Vagina (tissue), 2 donors: ENCODE results near the gene WDTC1. TPM values are rescaled to one million over a fixed set of nuclear protein-coding genes. Genes with fewer than 3 reads are reported as not detected.
A peak's percentile ranks its signal among the peaks of the same experiment; 100 is the strongest.

Experiments
- DNase-seq, 2 donors: peaks; one replicate each; pipeline ENCODE4 v3.0.0-alpha.2; 2017; ENCODE audit errors: extremely low spot score in 2 of 2
- H3K27ac ChIP-seq: fragments of 200-600 bp; sonication (generic); one replicate; pipeline ENCODE4 v1.5.1; 2019
- H3K27me3 ChIP-seq: fragments of 200-600 bp; sonication (generic); one replicate; pipeline ENCODE4 v1.5.1; 2019
- H3K36me3 ChIP-seq, 2 donors: fragments of 200-600 bp; sonication (generic); one replicate each; pipeline ENCODE4 v1.5.1; 2017 to 2019
- H3K4me1 ChIP-seq: fragments of 200-600 bp; sonication (generic); one replicate; pipeline ENCODE4 v1.5.1; 2019
- H3K4me3 ChIP-seq, 2 donors: fragments of 200-600 bp; sonication (generic); 1 replicate in 1 of 2; 2 replicates in 1 of 2; pipeline ENCODE4 v1.5.1; 2016 to 2019
- H3K9me3 ChIP-seq: fragments of 200-600 bp; sonication (generic); one replicate; pipeline ENCODE4 v1.5.1; 2019
- CTCF ChIP-seq, 3 experiments: fragments of 450-650 bp in 2 of 3; fragments of 200-600 bp in 1 of 3; sonication (generic) in 1 of 3; IDR thresholded peaks; one replicate each; pipeline ENCODE4 v1.5.1; 2017 to 2019; ENCODE audit warnings: antibody characterized with exemption in 3 of 3, mild to moderate bottlenecking in 2 of 3, moderate library complexity in 2 of 3
- POLR2A ChIP-seq, 2 donors: fragments of 450-650 bp; IDR thresholded peaks; one replicate each; pipeline ENCODE4 v1.6.1; 2017; ENCODE audit warnings: antibody characterized with exemption in 2 of 2, mild to moderate bottlenecking in 2 of 2, moderate library complexity in 2 of 2
- POLR2AphosphoS5 ChIP-seq, 2 donors: sonication (generic); formaldehyde crosslinking; IDR thresholded peaks; one replicate each; pipeline ENCODE4 v1.9.0; 2017; ENCODE audit warnings: antibody characterized with exemption in 2 of 2, mild to moderate bottlenecking in 2 of 2, low read depth in 1 of 2; ENCODE audit not compliant: insufficient read depth in 1 of 2
- intact Hi-C: fragments of 100-400 bp; cut with DNase I; formaldehyde crosslinking; loops from one replicate; pipeline ENCODE4 v1.15.1; 2023
- total RNA-seq: library from RNA; depleted of rRNA; stranded (reverse); fragments of >200 nt; gene quantifications from one replicate; pipeline ENCODE4 v1.2.3, GENCODE V29; 2016

The WDTC1 gene
- total RNA-seq, 1 donor from 2014 or later, result 28.2 TPM

GRCh38 chr1:27342778-27343638 lies 108.6 kb downstream of the WDTC1 start:
- Histone ChIP-seq H3K27ac (peak overlapping the region; percentile 76), H3K27me3 (no peaks in the 10 kb centered on the region), H3K36me3 (no peaks in the 10 kb centered on the region), H3K4me3 (peak overlapping the region; percentile 34 to 50), H3K4me1 (peaks cover 33% of the 10 kb centered on the region), H3K9me3 (no peaks in the 10 kb centered on the region)
- intact Hi-C loops, result no loop called here
- peak; percentile 37 to 50 for TF ChIP-seq POLR2AphosphoS5 (IDR thresholded peaks at IDR 0.05; ENCODE audit: insufficient read depth in 1 of 2, low read depth in 1 of 2)
- TF ChIP-seq CTCF (IDR thresholded peaks at IDR 0.05), result no peak
- no peak for TF ChIP-seq POLR2A (IDR thresholded peaks at IDR 0.05)
- no peak for DNase-seq

GRCh38 chr1:27343639-27344025 lies 109.2 kb downstream of the WDTC1 start:
- Histone ChIP-seq H3K4me1 (peaks cover 36% of the 10 kb centered on the region), H3K9me3 (no peaks in the 10 kb centered on the region), H3K4me3 (peak overlapping the region in 1 of 2 donors; percentile 50), H3K27me3 (no peaks in the 10 kb centered on the region), H3K36me3 (no peaks in the 10 kb centered on the region), H3K27ac (peak overlapping the region; percentile 76)
- TF ChIP-seq POLR2A (IDR thresholded peaks at IDR 0.05), result no peak
- no peak for TF ChIP-seq CTCF (IDR thresholded peaks at IDR 0.05)
- no peak for TF ChIP-seq POLR2AphosphoS5 (IDR thresholded peaks at IDR 0.05; ENCODE audit: insufficient read depth in 1 of 2, low read depth in 1 of 2)
- intact Hi-C loops, result no loop called here
- DNase-seq, result no peak

- TF ChIP-seq CTCF (IDR thresholded peaks at IDR 0.05) (no peak), POLR2AphosphoS5 (IDR thresholded peaks at IDR 0.05; ENCODE audit: insufficient read depth in 1 of 2, low read depth in 1 of 2) (no peak), POLR2A (IDR thresholded peaks at IDR 0.05) (no peak)
- Histone ChIP-seq H3K27ac (no peak overlapping the region), H3K4me1 (peaks cover 53% of the 10 kb centered on the region), H3K9me3 (no peaks in the 10 kb centered on the region), H3K4me3 (no peak overlapping the region), H3K36me3 (no peaks in the 10 kb centered on the region), H3K27me3 (no peaks in the 10 kb centered on the region)
- DNase-seq, result no peak
- intact Hi-C loops, result no loop called here
Observed at GRCh38 chr1:27345272-27345671, 110.8 kb downstream of the WDTC1 start.

GRCh38 chr1:27346357-27346756 lies 111.9 kb downstream of the WDTC1 start:
- Histone ChIP-seq H3K36me3 (no peaks in the 10 kb centered on the region), H3K27ac (no peak overlapping the region), H3K4me1 (peaks cover 54% of the 10 kb centered on the region), H3K4me3 (no peak overlapping the region), H3K27me3 (no peaks in the 10 kb centered on the region), H3K9me3 (no peaks in the 10 kb centered on the region)
- no peak for DNase-seq
- intact Hi-C loops, result no loop called here
- TF ChIP-seq CTCF (IDR thresholded peaks at IDR 0.05), result no peak
- TF ChIP-seq POLR2A (IDR thresholded peaks at IDR 0.05), result no peak
- no peak for TF ChIP-seq POLR2AphosphoS5 (IDR thresholded peaks at IDR 0.05; ENCODE audit: insufficient read depth in 1 of 2, low read depth in 1 of 2)

- no peaks in the 10 kb centered on the region for H3K9me3 ChIP-seq
- peaks cover 49% of the 10 kb centered on the region for H3K4me1 ChIP-seq
- no peak for TF ChIP-seq POLR2AphosphoS5 (IDR thresholded peaks at IDR 0.05; ENCODE audit: insufficient read depth in 1 of 2, low read depth in 1 of 2)
- no peak for DNase-seq
- no peaks in the 10 kb centered on the region for H3K36me3 ChIP-seq
- H3K27ac ChIP-seq, result no peak overlapping the region
- no peak overlapping the region for H3K4me3 ChIP-seq
- no peaks in the 10 kb centered on the region for H3K27me3 ChIP-seq
- intact Hi-C loops, result no loop called here
Observed at GRCh38 chr1:27346991-27347624, 112.7 kb downstream of the WDTC1 start.
